IPS-20b (cell line): ENCODE results near the gene CDR2L.

Experiments used
- H3K27ac ChIP-seq: one replicate; pipeline ENCODE4 v1.5.1; 2013; ENCODE audit warnings: low read length
- H3K27me3 ChIP-seq: 2 replicates; pipeline ENCODE4 v1.6.1; 2013; ENCODE audit warnings: mild to moderate bottlenecking, low read length, inconsistent platforms; ENCODE audit not compliant: insufficient read depth
- H3K36me3 ChIP-seq: 2 replicates; pipeline ENCODE4 v1.6.1; 2013; ENCODE audit warnings: low read depth, mild to moderate bottlenecking, inconsistent platforms, low read length, moderate library complexity; ENCODE audit not compliant: insufficient read depth
- H3K4me1 ChIP-seq: 2 replicates; pipeline ENCODE4 v1.6.1; 2013; ENCODE audit warnings: mild to moderate bottlenecking, control low read depth, inconsistent platforms, low read length, moderate library complexity; ENCODE audit not compliant: insufficient read depth
- H3K4me3 ChIP-seq: 2 replicates; pipeline ENCODE4 v1.5.1; 2013; ENCODE audit warnings: mild to moderate bottlenecking, low read length, inconsistent platforms
- H3K9ac ChIP-seq: 2 replicates; pipeline ENCODE4 v1.6.1; 2013; ENCODE audit warnings: low read depth, mild to moderate bottlenecking, inconsistent platforms, low read length, moderate library complexity
- H3K9me3 ChIP-seq: 2 replicates; pipeline ENCODE4 v1.6.1; 2013; ENCODE audit warnings: mild to moderate bottlenecking, low read depth, low read length, inconsistent platforms; ENCODE audit not compliant: insufficient read depth

CDR2L gene

GRCh38 chr17:75049706-75050105, 62.3 kb downstream of the CDR2L start:
- Histone ChIP-seq H3K27me3 (no peaks in the 10 kb centered on the region), H3K27ac (no peak overlapping the region), H3K4me3 (no peak overlapping the region), H3K36me3 (peaks cover 59% of the 10 kb centered on the region), H3K9ac (no peak overlapping the region), H3K9me3 (no peaks in the 10 kb centered on the region), H3K4me1 (peaks cover 6% of the 10 kb centered on the region; the same call in 1 of the 2 replicates)

- no peaks in the 10 kb centered on the region for H3K9me3 ChIP-seq
- no peaks in the 10 kb centered on the region for H3K27me3 ChIP-seq
- no peak overlapping the region for H3K9ac ChIP-seq
- H3K27ac ChIP-seq = no peak overlapping the region
- no peak overlapping the region for H3K4me3 ChIP-seq
- H3K36me3 ChIP-seq = peaks cover 80% of the 10 kb centered on the region
- peaks cover 4% of the 10 kb centered on the region; the same call in 1 of the 2 replicates for H3K4me1 ChIP-seq
Observed at GRCh38 chr17:75051941-75052340, 64.5 kb downstream of the CDR2L start.
